Umbilical cord (tissue), 2 donors: Measurements from ENCODE around the gene GABBR2. TPM values are rescaled to one million over a fixed set of nuclear protein-coding genes. Genes with fewer than 3 reads are reported as not detected.

ENCODE experiments used
- DNase-seq: peaks from one replicate; pipeline ENCODE4 v3.0.0-alpha.2; 2015; ENCODE audit warnings: low spot score
- total RNA-seq: library from RNA; depleted of rRNA; stranded (reverse); fragments of >200 nt; gene quantifications from one replicate; pipeline ENCODE4 v1.2.3, GENCODE V29; 2014; ENCODE audit warnings: low replicate concordance; ENCODE audit not compliant: insufficient read depth

GABBR2 gene
- total RNA-seq, 1 donor from 2014 or later, result 0.24 TPM

DNA sequence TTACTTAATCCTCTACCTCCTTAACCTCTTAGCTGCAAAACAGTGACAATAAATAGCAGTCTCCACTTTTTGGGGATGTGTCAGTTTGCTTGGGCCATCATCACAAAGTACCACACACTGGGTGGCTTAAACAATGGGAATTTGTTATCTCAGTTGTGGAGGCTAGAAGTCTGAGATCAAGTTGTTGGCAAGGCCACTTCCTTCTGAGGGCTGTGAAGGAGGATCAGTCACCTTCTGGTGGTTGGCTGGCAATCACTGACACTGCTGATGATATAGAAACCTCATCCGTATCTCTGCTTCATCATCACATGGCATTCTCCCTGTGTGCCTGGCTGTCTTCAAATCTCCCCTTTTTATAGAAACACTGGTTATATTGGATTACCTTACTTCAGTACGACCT lies 266.2 kb downstream of the GABBR2 start:
- DNase-seq, result no peak

DNA sequence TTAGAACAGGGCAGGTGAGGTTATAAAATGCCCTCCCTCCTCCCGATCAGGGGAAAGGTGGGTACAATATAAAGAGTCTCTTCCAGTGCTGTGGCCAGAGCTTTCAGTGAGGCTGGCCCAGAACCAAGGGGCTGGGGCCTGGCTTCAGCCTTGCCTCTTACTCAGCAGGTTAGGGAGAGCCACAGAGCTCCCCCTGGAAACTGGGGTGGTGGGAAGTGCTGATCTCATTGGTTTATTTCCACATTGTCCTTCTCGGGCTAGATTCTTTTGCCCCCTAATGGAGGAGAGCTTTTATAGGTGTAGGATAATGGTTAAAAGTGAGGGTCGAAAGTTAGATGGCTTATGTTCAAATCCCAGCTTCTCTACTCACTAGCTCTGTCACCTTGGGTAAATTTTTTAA lies 266.6 kb downstream of the GABBR2 start:
- no peak for DNase-seq

GRCh38 chr9:98438666-98439065 lies 270.1 kb downstream of the GABBR2 start:
- DNase-seq, result no peak

GRCh38 chr9:98437458-98438034 lies 271.2 kb downstream of the GABBR2 start:
- DNase-seq, result no peak

DNA sequence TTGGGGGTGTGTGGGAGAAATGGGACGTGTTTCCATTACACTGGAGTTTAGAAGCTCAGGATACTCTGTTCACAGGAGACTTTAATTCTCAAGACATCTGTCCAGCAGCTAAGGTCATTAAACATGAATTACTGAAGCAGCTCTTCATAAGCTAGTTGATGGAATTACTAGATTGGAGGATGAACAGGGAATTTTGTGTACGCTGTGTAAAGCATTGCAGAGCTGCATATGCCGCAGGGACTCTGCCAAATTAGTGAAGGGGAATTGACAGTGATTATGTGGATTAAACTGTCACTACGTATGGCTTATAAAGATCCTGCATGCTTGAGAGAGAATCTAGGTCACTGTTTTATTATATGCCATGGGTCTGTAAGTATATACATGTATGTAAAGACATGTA lies 275.8 kb downstream of the GABBR2 start:
- no peak for DNase-seq

GRCh38 chr9:98432134-98432533 lies 276.6 kb downstream of the GABBR2 start:
- no peak for DNase-seq

DNA sequence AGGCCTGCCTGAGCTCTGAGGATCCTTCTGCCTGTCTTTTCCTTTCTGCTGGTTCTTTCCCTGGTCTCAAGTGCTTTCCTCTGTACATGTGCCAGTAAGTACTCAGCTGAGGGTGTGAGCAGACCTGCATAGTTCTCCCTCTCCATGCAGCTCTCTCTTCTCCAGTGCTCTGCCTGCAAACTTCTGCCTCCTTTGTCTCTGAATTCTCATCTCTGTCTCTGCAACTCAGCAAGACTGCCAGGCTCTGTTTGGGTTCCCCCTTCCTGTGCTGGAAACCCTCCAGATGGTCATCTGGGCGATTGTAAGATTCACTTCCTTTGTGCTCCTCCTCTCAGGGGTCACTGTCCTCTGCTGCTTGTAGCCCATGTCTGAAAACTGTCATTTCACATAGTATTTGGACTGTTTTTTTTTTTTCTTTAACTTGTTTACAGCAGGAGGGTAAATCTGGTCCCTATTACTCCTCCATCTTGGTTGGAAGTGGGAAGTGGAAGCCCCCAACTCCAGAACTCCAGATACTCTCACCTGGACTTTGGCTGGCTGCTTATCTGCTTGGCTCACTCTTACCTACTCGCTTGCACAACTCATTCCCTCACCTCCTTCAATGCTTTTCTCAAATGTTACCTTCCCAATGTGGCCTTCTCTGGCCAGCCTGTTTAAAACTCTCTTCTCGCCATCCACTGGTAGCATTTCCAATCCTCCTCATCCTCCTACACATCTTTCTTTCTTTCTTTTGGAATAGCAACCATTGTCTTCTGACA lies 278.0 kb downstream of the GABBR2 start:
- DNase-seq, result peak; percentile 35

DNA sequence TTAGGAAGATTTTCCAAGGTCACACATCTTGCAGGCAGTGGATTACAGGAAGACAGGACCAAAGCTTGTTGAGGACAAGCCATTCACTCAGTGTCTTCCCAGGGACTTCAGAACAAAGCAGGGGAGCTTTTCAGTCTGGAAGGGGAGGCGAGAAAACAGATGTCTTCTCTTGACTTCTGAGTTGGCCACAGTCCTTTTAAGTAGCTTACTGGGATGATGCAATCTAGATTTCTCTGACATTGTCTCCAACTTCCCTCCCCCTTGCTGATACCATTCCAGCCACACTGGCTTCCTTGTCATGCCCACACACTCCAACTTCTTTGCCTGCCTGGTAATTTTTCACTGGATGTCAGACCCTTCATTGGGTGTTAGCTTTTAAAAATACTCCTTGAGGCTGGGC lies 279.1 kb downstream of the GABBR2 start:
- peak; percentile 41 for DNase-seq

DNA sequence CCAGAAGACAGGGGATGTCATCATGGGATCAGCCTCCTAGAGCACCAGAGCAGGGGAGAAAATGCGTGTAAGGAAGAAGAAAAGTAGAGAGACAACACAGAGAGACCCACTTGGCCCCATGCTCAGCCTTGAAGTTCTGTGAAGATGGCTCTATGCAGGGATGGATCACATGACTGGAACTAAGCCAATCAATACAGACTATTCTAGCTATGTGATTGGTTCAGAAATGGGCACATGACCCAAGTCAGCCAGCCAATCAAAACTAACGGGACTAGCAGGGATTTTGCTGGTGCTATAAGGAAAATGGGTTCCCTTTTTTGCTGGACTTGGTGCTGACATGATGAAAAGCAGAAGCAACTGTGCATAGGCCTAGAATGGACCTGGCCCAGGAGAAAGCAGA lies 280.3 kb downstream of the GABBR2 start:
- DNase-seq, result no peak

DNA sequence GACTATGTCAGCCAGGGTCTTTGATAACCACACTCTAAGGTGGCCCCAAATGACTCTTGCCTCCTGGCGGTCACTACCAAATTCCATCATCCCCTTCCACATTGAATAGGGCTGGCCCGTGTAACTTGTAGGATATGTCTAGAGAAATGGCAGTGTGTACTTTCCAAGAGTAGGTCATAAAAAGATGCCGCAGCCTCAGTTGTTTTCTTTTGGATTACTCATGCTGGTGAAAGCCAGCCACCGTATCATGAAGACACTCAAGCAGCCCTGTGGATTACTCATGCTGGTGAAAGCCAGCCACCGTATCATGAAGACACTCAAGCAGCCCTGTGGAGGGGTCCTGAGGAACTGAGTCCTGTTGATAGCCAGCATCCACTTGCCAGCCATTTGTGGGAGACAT lies 281.2 kb downstream of the GABBR2 start:
- DNase-seq, result no peak

- DNase-seq, result no peak
These were observed 283.7 kb downstream of the GABBR2 start for GRCh38 chr9:98425079-98425478.

DNA sequence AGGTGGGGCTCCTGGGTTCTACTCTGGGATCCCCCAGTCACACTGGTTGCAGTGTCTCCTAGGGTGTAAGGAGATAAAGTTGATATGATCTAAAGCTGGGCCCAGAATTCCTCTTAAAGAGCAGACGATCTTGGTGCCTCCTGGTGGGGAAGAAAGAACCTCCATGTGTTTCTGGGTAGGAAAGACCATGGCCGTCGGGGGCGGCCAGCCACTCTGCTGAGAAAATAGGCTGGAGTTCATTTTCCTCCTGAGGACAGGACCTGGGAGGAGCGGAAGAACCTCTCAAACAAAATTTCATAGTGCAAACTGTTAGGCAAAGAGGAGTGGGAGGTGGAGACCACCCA lies 289.5 kb downstream of the GABBR2 start:
- no peak for DNase-seq

GRCh38 chr9:98418578-98419259 lies 290.0 kb downstream of the GABBR2 start:
- no peak for DNase-seq

DNA sequence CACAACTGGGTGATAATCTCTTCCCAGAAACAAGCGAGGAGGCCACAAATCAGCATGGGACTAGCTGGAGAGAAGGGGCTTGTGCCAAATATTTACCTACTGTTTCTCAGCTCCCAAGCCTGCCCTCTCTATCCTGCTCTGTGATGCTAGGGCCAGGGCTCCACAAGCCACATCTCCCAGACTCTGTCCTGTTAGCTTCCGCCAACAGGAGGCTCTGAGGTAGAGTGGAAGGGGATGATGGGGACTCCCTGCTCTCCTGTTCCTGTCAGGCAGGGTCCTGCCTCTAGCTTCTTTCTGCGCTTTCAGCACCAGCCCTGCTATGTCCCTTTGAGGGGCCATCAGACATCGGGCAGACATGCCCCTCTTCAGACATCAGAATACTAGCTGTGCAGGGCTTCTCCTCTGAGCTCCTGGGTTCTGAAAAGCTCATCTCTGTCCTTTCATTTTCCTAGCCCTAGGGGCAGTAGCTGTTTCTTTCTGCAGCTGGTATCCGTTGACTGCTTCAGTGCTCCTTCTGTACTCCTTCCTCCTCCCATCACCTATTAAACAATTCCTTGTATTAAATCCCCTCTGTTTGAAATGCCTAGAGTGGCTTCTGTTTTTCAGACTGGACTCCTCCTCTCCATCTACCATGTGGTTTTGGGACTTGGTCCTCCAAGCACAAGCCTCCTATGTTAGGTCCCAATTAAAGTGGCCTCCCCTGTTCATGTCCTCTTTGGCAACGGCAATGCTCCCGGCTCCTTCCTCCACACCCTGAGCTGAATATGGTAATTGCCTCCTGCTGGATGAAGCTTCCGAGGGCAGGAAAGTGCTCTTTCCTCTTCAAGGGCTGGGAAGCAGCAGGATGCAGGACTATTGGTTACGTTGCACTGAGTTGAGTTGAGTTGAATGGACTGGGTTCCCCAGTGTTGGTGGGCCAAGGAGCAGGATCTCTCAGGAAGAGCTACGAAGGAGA lies 292.2 kb downstream of the GABBR2 start:
- no peak for DNase-seq

DNA sequence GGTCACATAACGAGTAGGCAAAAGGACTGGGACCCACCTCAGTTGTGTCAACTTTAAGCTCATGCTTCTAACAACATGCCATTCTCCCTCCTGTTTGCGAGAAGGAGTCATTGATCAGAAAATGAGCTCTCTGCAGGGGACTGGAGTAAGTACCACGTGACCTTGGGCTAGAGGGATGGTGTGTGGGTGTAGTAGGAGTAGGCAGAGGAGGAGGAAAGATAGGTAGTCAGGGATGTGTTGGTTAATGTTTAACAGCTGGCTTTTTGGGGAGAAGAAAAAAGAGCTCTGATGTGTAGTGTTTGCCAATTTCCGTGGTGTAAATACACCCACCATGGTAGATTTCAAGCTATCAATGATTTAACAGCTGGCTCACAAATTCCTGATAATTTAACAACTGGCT lies 293.0 kb downstream of the GABBR2 start:
- no peak for DNase-seq

DNA sequence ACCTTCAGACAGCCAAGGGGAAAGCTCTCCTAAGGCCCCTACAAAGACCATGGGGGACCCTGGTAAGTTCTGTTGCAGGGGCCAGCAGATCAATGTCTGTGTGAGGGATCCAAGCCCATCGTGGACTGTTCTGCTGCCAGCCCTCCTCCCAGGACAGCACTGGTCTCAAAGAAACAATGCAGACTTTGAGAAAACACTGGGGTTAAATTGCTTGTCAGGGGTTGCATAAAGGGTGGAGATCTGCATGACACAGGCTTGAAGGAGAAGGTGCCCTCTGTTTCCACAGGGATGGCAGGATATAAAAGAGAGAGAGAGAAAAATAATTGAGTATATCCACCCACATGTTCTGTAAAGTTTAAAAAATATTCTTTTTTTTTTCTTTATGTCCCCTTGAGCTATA lies 295.7 kb downstream of the GABBR2 start:
- DNase-seq, result no peak

GRCh38 chr9:98412101-98412842 lies 296.5 kb downstream of the GABBR2 start:
- peak; percentile 55 for DNase-seq

- DNase-seq, result peak; percentile 92
These were observed 298.5 kb downstream of the GABBR2 start for GRCh38 chr9:98410185-98410697.

DNA sequence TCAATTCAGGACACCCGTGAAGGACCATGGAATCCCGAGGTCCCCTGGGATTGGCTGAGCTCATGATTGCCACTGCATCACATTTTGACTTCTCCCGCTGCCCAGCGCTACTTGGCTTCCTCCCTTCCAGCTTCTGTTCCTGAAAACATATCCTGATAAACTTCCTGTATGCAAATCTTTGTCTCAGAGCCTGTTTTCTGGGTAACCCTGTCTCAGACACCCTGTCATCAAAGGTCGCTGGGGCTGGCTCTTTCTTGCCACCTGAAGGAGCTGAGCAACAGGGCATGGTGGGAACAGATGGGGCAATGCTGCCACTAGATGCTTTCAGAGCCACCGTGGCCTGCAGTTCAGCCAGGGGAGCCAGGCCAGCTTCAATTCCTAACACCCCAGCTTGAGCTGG lies 299.0 kb downstream of the GABBR2 start:
- no peak for DNase-seq

GRCh38 chr9:98406469-98406868 lies 302.3 kb downstream of the GABBR2 start:
- no peak for DNase-seq

GRCh38 chr9:98404237-98404636 lies 304.5 kb downstream of the GABBR2 start:
- no peak for DNase-seq
